Neuronal stem cell (in vitro differentiated cells): ENCODE measurements around the gene PHYKPL.
"Not testable (repeated sequence)": the region's sequence is repeated elsewhere in the genome, so short reads cannot be mapped to it uniquely, and the experiment has no call there.

Experiments used
- DNase-seq: peaks from one replicate; pipeline ENCODE4 v3.0.0-alpha.2; 2013; ENCODE audit warnings: low spot score
- H2AFZ ChIP-seq: one replicate; pipeline ENCODE4 v1.6.1; 2013; ENCODE audit warnings: mild to moderate bottlenecking, low read length, inconsistent platforms
- H2AK5ac ChIP-seq: 2 replicates; pipeline ENCODE4 v1.6.1; 2013; ENCODE audit warnings: low read depth, mild to moderate bottlenecking, inconsistent platforms, low read length, moderate library complexity, mixed read lengths
- H2BK120ac ChIP-seq: 2 replicates; pipeline ENCODE4 v1.6.1; 2013; ENCODE audit warnings: low read depth, mild to moderate bottlenecking, inconsistent platforms, low read length, moderate library complexity, mixed read lengths
- H2BK12ac ChIP-seq: one replicate; pipeline ENCODE4 v1.6.1; 2013; ENCODE audit warnings: low read length, inconsistent platforms
- H2BK15ac ChIP-seq: 2 replicates; pipeline ENCODE4 v1.6.1; 2013; ENCODE audit warnings: mild to moderate bottlenecking, low read length, inconsistent platforms, mixed read lengths
- H2BK5ac ChIP-seq: one replicate; pipeline ENCODE4 v1.6.1; 2013; ENCODE audit warnings: inconsistent platforms, mild to moderate bottlenecking, low read length, moderate library complexity
- H3K14ac ChIP-seq: one replicate; pipeline ENCODE4 v1.6.1; 2013; ENCODE audit warnings: low read length, inconsistent platforms
- H3K18ac ChIP-seq: 2 replicates; pipeline ENCODE4 v1.6.1; 2013; ENCODE audit warnings: low read length, inconsistent platforms
- H3K23ac ChIP-seq: 2 replicates; pipeline ENCODE4 v1.6.1; 2013; ENCODE audit warnings: low read depth, mild to moderate bottlenecking, mixed read lengths, low read length, inconsistent platforms; ENCODE audit not compliant: poor library complexity
- H3K27ac ChIP-seq: replicated peaks from 3 replicates; pipeline ENCODE4 v1.5.1; 2013; ENCODE audit warnings: low read length, inconsistent platforms
- H3K27me3 ChIP-seq, 3 experiments: 2 replicates each; pipeline ENCODE4 v1.6.1; 2013; ENCODE audit warnings: low read length in 3 of 3, mild to moderate bottlenecking in 2 of 3, inconsistent platforms in 1 of 3, low read depth in 1 of 3, mixed read lengths in 1 of 3, moderate library complexity in 1 of 3; ENCODE audit not compliant: control insufficient read depth in 3 of 3, insufficient read depth in 3 of 3
- H3K36me3 ChIP-seq, 2 donors: replicated peaks in 1 of 2; 2 replicates each; pipeline ENCODE4 v1.6.1; 2013; ENCODE audit warnings: low read length in 2 of 2; ENCODE audit not compliant: control insufficient read depth in 2 of 2, insufficient read depth in 2 of 2
- H3K4ac ChIP-seq: 2 replicates; pipeline ENCODE4 v1.6.1; 2013; ENCODE audit warnings: inconsistent platforms, mild to moderate bottlenecking, low read length, moderate library complexity
- H3K4me1 ChIP-seq, 2 donors: 1 replicate in 1 of 2; 2 replicates in 1 of 2; pipeline ENCODE4 v1.6.1; 2013; ENCODE audit warnings: low read length in 2 of 2, low read depth in 1 of 2; ENCODE audit not compliant: control insufficient read depth in 2 of 2, insufficient read depth in 1 of 2
- H3K4me2 ChIP-seq: one replicate; pipeline ENCODE4 v1.6.1; 2013; ENCODE audit warnings: mild to moderate bottlenecking, low read length, inconsistent platforms; ENCODE audit not compliant: insufficient read depth, poor library complexity, severe bottlenecking
- H3K4me3 ChIP-seq, 2 donors: 2 replicates each; pipeline ENCODE4 v1.5.1; 2013; ENCODE audit warnings: low read length in 2 of 2, mild to moderate bottlenecking in 2 of 2, inconsistent platforms in 1 of 2, moderate library complexity in 1 of 2
- H3K79me1 ChIP-seq: one replicate; pipeline ENCODE4 v1.6.1; 2013; ENCODE audit warnings: low read depth, mild to moderate bottlenecking, inconsistent platforms, low read length, moderate library complexity
- H3K9ac ChIP-seq: one replicate; pipeline ENCODE4 v1.6.1; 2013; ENCODE audit warnings: mild to moderate bottlenecking, low read depth, low read length, inconsistent platforms; ENCODE audit not compliant: poor library complexity
- H3K9me3 ChIP-seq, 2 donors: replicated peaks in 1 of 2; 2 replicates each; pipeline versions ENCODE3 to v1.6.1; 2013; ENCODE audit warnings: low read length in 2 of 2, mild to moderate bottlenecking in 2 of 2, inconsistent platforms in 1 of 2, low read depth in 1 of 2, mixed read lengths in 1 of 2, moderate library complexity in 1 of 2; ENCODE audit not compliant: control insufficient read depth in 2 of 2, insufficient read depth in 1 of 2
- H4K8ac ChIP-seq: one replicate; pipeline ENCODE4 v1.6.1; 2013; ENCODE audit warnings: low read depth, mild to moderate bottlenecking, inconsistent platforms, low read length, moderate library complexity
- H4K91ac ChIP-seq: one replicate; pipeline ENCODE4 v1.6.1; 2013; ENCODE audit warnings: low read length, low read depth, mild to moderate bottlenecking, inconsistent platforms; ENCODE audit not compliant: poor library complexity
- WGBS, 2 donors: extraction: QIAGEN DNeasy Blood & Tissue Kit; methylation state at CpG; one replicate each; pipeline ENCODE4 v1.1.7; 2013; ENCODE audit warnings: missing lambda C conversion rate in 2 of 2, mixed read lengths in 1 of 2; ENCODE audit not compliant: insufficient read length in 2 of 2, insufficient replicate concordance in 1 of 2; ENCODE audit errors: extremely low coverage in 2 of 2; 5-methylcytosine and 5-hydroxymethylcytosine counted together

The PHYKPL gene

DNA sequence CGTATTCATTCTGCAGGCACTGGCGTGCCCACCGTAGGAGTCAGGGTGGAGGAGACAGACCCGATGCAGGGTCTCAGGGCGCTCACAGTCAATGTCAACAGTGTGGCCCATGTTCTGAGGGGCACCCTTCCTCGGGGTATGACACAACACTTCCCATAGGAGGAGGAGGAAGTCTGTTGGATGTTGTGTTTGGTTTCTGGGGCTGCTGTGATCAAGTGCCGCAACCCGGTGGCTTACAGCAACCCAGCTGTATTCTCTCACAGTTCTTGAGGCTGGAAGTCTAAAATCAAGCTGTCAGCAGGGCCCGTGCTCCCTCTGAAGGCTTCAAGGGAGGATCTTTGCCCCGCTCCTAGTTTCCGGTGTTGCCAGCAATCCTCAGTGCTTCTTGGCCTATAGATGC lies 33.9 kb downstream of the PHYKPL start:
- no peak overlapping the region for H3K23ac ChIP-seq
- H2AK5ac ChIP-seq: no peak overlapping the region
- no peak for DNase-seq
- H4K8ac ChIP-seq: no peak overlapping the region
- H3K4me2 ChIP-seq: no peak overlapping the region
- no CpG with 5 or more reads among the region's 11 CpGs for WGBS, 2 donors
- no peak overlapping the region for H2BK120ac ChIP-seq
- no peak overlapping the region for H4K91ac ChIP-seq
- no peak overlapping the region for H3K14ac ChIP-seq
- no peak overlapping the region for H2AFZ ChIP-seq
- H3K36me3 ChIP-seq: no peaks in the 10 kb centered on the region
- H3K9ac ChIP-seq: no peak overlapping the region
- H2BK5ac ChIP-seq: no peak overlapping the region
- peaks cover 0 to 15% (median 0%) of the 10 kb centered on the region in 3 experiments for H3K27me3 ChIP-seq
- H3K27ac ChIP-seq: no peak overlapping the region
- H3K18ac ChIP-seq: no peak overlapping the region
- H3K4ac ChIP-seq: no peak overlapping the region
- no peaks in the 10 kb centered on the region for H3K79me1 ChIP-seq
- H2BK12ac ChIP-seq: no peak overlapping the region
- no peak overlapping the region for H2BK15ac ChIP-seq
- peaks cover 3 to 9% of the 10 kb centered on the region in 2 donors for H3K4me1 ChIP-seq
- no peaks in the 10 kb centered on the region for H3K9me3 ChIP-seq
- no peak overlapping the region for H3K4me3 ChIP-seq

DNA sequence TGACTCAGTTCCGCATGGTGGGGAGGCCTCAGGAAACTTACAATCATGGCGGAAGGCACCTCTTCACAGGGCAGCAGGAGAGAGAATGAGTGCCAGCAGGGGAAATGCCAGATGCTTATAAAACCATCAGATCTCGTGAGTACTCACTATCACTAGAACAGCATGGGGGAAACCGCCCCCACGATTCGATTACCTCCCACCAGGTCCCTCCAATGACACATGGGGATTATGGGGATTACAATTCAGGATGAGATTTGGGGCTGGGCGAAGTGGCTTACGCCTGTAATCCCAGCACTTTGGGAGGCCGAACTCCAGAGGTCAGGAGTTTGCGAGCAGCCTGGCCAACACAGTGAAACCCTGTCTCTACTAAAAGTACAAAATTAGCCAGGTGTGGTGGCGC lies 34.5 kb downstream of the PHYKPL start:
- H4K8ac ChIP-seq, H2BK120ac ChIP-seq, H3K4me2 ChIP-seq, H2BK15ac ChIP-seq, H3K36me3 ChIP-seq, H2AFZ ChIP-seq, H3K4me3 ChIP-seq, H2BK5ac ChIP-seq, H3K14ac ChIP-seq, H3K4ac ChIP-seq, H3K9ac ChIP-seq, H4K91ac ChIP-seq, H3K79me1 ChIP-seq, H3K23ac ChIP-seq, DNase-seq, H2AK5ac ChIP-seq, H2BK12ac ChIP-seq, H3K4me1 ChIP-seq, H3K18ac ChIP-seq, H3K27ac ChIP-seq, H3K9me3 ChIP-seq: not testable (repeated sequence)
- WGBS, 2 donors: no CpG with 5 or more reads among the region's 11 CpGs
- peaks cover 0 to 19% (median 0%) of the 10 kb centered on the region in 3 experiments for H3K27me3 ChIP-seq

- H3K4ac ChIP-seq: no peak overlapping the region
- no peak overlapping the region for H4K91ac ChIP-seq
- H3K9ac ChIP-seq: no peak overlapping the region
- no CpG with 5 or more reads among the region's 8 CpGs for WGBS, 2 donors
- H3K79me1 ChIP-seq: no peaks in the 10 kb centered on the region
- H3K36me3 ChIP-seq: no peaks in the 10 kb centered on the region
- no peak overlapping the region for H3K27ac ChIP-seq
- peaks cover 3 to 9% of the 10 kb centered on the region in 2 donors for H3K4me1 ChIP-seq
- H2BK5ac ChIP-seq: no peak overlapping the region
- H4K8ac ChIP-seq: no peak overlapping the region
- no peak overlapping the region for H3K23ac ChIP-seq
- no peak overlapping the region for H3K4me2 ChIP-seq
- H3K4me3 ChIP-seq: no peak overlapping the region
- no peak overlapping the region for H2BK120ac ChIP-seq
- H3K9me3 ChIP-seq: peaks cover 0 to 4% of the 10 kb centered on the region in 2 donors
- peaks cover 0 to 20% (median 0%) of the 10 kb centered on the region in 3 experiments for H3K27me3 ChIP-seq
- no peak overlapping the region for H2AK5ac ChIP-seq
- no peak overlapping the region for H3K14ac ChIP-seq
- no peak overlapping the region for H2AFZ ChIP-seq
- H3K18ac ChIP-seq: no peak overlapping the region
- H2BK12ac ChIP-seq: no peak overlapping the region
- DNase-seq: no peak
- H2BK15ac ChIP-seq: no peak overlapping the region
Observed at GRCh38 chr5:178196986-178197385, 35.6 kb downstream of the PHYKPL start.

GRCh38 chr5:178196281-178196812 lies 36.3 kb downstream of the PHYKPL start:
- Histone ChIP-seq H2AFZ (peak overlapping the region; percentile 70), H2BK120ac (no peak overlapping the region), H3K23ac (no peak overlapping the region), H3K4ac (no peak overlapping the region), H2BK12ac (no peak overlapping the region), H3K4me3 (no peak overlapping the region), H3K27me3 (peaks cover 0 to 20% (median 0%) of the 10 kb centered on the region in 3 experiments), H3K36me3 (no peaks in the 10 kb centered on the region), H2BK5ac (no peak overlapping the region), H3K27ac (peak overlapping the region; percentile 32), H3K9ac (no peak overlapping the region), H4K91ac (no peak overlapping the region), H2AK5ac (no peak overlapping the region), H2BK15ac (no peak overlapping the region), H3K9me3 (peaks cover 0 to 4% of the 10 kb centered on the region in 2 donors), H3K4me2 (peak overlapping the region; percentile 19), H3K4me1 (peaks cover 3 to 9% of the 10 kb centered on the region in 2 donors), H3K79me1 (no peaks in the 10 kb centered on the region), H3K18ac (no peak overlapping the region), H4K8ac (no peak overlapping the region), H3K14ac (no peak overlapping the region)
- DNase-seq: no peak
- no CpG with 5 or more reads among the region's 7 CpGs for WGBS, 2 donors
